Skeletal muscle satellite cell (primary cell): ENCODE measurements around the gene SYT11.
A peak's percentile ranks its signal among the peaks of the same experiment; 100 is the strongest.
"Not testable (repeated sequence)": the region's sequence is repeated elsewhere in the genome, so short reads cannot be mapped to it uniquely, and the experiment has no call there.

Experiments used
- H3K27me3 ChIP-seq: 2 replicates; pipeline ENCODE4 v1.7.0; 2013; ENCODE audit warnings: low read length; ENCODE audit not compliant: control insufficient read depth, insufficient read depth
- H3K36me3 ChIP-seq: 2 replicates; pipeline ENCODE4 v1.7.0; 2013; ENCODE audit warnings: mild to moderate bottlenecking, control low read depth, low read length; ENCODE audit not compliant: insufficient read depth
- H3K4me1 ChIP-seq: 2 replicates; pipeline ENCODE4 v1.7.0; 2013; ENCODE audit warnings: low read length; ENCODE audit not compliant: control insufficient read depth, insufficient read depth
- H3K4me2 ChIP-seq: 2 replicates; pipeline ENCODE4 v1.7.0; 2013; ENCODE audit warnings: mild to moderate bottlenecking, low read length
- H3K4me3 ChIP-seq: 2 replicates; pipeline ENCODE4 v1.7.0; 2013; ENCODE audit warnings: low read length
- H3K9ac ChIP-seq: 2 replicates; pipeline ENCODE4 v1.7.0; 2013; ENCODE audit warnings: mild to moderate bottlenecking, low read depth, low read length, moderate library complexity
- H3K9me3 ChIP-seq: replicated peaks from 2 replicates; pipeline ENCODE4 v1.7.0; 2013; ENCODE audit warnings: mild to moderate bottlenecking, control low read depth, low read length

SYT11 gene

DNA sequence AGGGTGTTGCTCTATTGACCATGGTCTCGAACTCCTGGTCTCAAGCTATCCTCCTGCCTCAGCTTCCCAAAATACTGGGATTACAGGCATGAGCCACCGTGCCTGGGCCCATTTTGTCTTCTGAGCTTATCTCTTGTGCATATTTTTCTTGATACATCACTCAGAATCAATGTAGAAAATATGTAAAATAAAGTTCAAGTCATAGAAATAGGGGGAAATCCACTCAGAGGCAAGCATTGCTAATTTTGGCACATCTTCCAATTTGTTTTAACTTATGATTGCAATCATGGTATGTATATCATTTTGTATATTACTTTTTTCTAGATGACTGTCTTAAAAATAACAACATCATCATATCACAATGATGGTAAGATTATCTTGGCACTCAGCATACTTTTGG is 30.2 kb downstream of the SYT11 start:
- Histone ChIP-seq H3K27me3 (no peaks in the 10 kb centered on the region), H3K4me2 (no peak overlapping the region), H3K4me1 (peaks cover 50% of the 10 kb centered on the region), H3K36me3 (no peaks in the 10 kb centered on the region), H3K4me3 (no peak overlapping the region), H3K9ac (no peak overlapping the region), H3K9me3 (no peaks in the 10 kb centered on the region)

DNA sequence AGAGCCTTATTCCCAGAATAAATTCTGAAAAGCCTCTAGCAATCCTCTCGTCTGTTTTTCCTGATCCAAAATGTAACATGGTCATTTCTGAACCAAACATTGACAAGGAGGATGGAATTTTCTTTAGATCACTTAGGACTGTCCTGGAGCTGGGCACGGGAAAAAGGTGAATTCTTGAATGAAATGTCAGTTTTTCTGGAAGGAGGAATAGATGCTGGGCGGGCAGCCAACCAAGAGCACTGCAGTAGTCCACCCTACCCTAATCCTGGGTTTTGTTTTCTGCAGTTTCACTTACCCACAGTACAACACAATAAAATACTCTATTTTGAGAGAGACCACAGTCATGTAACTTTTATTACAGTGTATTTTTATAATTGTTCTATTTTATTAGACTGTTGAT is 30.9 kb downstream of the SYT11 start:
- Histone ChIP-seq H3K27me3 (no peaks in the 10 kb centered on the region), H3K4me1 (peaks cover 43% of the 10 kb centered on the region), H3K4me2 (no peak overlapping the region), H3K4me3 (no peak overlapping the region), H3K36me3 (no peaks in the 10 kb centered on the region), H3K9ac (no peak overlapping the region), H3K9me3 (no peaks in the 10 kb centered on the region)

DNA sequence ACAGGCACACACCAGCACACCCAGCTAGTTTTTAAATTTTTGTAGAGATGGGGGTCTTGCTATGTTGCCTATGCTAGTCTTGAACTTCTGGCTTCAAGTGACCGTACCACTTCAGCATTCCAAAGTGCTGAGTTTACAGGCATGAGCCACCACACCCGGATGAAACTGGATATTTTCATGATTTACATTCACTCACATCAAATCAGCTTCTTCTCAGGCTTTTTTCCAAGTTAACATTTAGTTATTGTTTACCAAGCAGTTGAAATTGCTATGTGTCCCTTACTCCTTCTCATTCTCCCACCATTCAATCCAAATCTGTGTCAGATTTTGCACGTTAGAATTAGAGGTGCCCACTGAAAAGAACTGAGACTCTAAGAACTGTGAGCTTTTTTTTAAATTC is 33.4 kb downstream of the SYT11 start:
- Histone ChIP-seq H3K4me3 (peak overlapping the region; percentile 56), H3K27me3 (no peaks in the 10 kb centered on the region), H3K9ac (peak overlapping the region; percentile 84), H3K9me3 (no peaks in the 10 kb centered on the region), H3K36me3 (peaks cover 13% of the 10 kb centered on the region), H3K4me2 (peak overlapping the region; percentile 80), H3K4me1 (peaks cover 43% of the 10 kb centered on the region)

DNA sequence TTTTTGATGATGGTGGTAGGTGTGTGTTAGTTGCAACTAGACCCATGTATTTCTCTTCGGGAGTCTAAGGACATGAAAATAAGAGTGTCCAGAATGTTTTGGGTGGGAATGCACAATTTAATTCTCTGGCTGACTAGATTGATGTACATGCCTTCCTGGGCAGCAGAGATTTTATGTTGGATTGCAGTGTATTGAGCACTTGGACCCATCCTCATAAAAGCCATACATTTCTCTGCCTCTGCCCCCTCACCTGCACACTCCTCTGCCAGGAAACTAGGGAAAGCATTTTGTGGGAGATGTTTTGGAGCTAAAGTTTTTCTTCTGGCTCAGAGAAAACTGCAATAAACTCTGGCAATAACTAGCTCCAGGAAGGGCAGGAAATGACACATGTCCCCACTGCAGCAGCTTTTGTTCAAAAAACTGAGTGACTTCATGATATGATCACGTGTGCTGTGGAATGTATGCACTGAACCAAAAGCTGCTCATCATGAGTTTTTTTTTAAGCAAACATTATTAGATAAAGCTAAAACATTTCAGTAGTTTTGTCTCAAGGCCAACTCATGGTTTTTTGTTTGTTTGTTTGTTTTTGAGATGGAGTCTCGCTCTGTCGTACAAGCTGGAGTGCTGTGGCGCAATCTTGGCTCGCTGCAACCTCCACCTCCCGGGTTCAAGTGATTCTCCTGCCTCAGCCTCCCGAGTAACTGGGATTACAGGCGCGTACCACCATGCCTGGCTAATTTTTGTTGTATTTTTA is 34.2 kb downstream of the SYT11 start:
- H3K36me3 ChIP-seq = peaks cover 19% of the 10 kb centered on the region
- H3K4me1 ChIP-seq = peaks cover 36% of the 10 kb centered on the region
- no peaks in the 10 kb centered on the region for H3K27me3 ChIP-seq
- H3K4me3 ChIP-seq = peak overlapping the region; percentile 56
- peak overlapping the region; percentile 80 for H3K4me2 ChIP-seq
- H3K9me3 ChIP-seq = no peaks in the 10 kb centered on the region
- H3K9ac ChIP-seq = peak overlapping the region; percentile 84

DNA sequence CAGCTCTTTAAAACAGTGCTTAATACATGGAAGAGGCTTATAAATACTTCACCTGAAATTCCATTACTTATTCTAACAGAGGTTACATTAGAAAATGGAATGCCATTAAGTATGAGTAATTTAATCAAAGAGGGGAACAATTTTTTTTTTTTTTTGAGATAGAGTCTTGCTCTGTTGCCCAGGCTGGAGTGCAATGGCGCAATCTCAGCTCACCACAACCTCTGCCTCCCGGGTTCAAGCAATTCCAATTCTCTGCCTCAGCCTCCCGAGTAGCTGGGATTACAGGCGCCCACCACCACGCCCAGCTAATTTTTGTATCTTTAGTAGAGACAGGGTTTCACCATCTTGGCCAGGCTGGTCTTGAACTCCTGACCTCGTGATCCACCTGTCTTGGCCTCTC is 36.2 kb downstream of the SYT11 start:
- not testable (repeated sequence) for H3K9ac ChIP-seq, H3K27me3 ChIP-seq, H3K4me3 ChIP-seq, H3K9me3 ChIP-seq, H3K4me2 ChIP-seq
- H3K4me1 ChIP-seq = peaks cover 20% of the 10 kb centered on the region
- H3K36me3 ChIP-seq = peaks cover 39% of the 10 kb centered on the region

DNA sequence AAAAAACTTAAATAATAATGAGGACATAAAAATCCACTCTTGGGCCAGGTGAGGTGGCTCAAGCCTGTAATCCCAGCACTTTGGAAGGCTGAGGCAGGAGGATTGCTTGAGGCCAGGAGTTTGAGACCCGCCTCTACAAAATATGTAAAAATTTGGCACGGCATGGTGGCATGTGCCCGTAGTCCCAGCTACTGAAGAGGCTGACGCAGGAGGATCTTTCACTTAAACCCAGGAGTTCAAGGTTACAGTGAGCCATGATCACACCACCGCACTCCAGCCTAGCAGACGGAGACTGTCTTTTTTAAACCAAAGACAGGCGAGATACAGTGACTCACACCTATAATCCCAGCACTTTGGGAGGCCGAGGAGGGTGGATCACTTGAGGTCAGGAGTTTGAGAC is 37.1 kb downstream of the SYT11 start:
- not testable (repeated sequence) for H3K27me3 ChIP-seq, H3K4me2 ChIP-seq, H3K9ac ChIP-seq, H3K4me3 ChIP-seq, H3K9me3 ChIP-seq
- H3K4me1 ChIP-seq = peaks cover 20% of the 10 kb centered on the region
- peaks cover 48% of the 10 kb centered on the region for H3K36me3 ChIP-seq

DNA sequence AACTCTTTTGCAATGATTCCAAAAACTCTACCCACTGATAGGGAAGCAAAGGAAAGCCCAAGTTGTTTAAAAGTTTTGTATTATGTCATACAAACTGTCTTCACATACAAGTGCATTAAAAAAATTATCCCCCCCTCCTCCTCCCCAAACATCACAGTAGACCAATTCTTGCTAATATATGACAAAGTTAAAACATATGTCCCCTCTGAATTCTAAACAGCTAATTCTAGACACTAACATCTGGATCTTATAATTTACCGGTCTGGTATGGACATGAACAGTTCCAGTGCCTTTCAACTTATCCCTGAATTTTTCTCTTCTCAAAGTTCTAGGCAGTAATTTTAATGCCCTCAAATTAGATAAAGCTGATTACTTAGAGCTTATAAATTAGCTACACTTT is 38.4 kb downstream of the SYT11 start:
- H3K9ac ChIP-seq = no peak overlapping the region
- H3K36me3 ChIP-seq = peaks cover 51% of the 10 kb centered on the region
- H3K4me2 ChIP-seq = no peak overlapping the region
- no peaks in the 10 kb centered on the region for H3K9me3 ChIP-seq
- no peak overlapping the region for H3K4me3 ChIP-seq
- H3K4me1 ChIP-seq = peaks cover 15% of the 10 kb centered on the region
- no peaks in the 10 kb centered on the region for H3K27me3 ChIP-seq

DNA sequence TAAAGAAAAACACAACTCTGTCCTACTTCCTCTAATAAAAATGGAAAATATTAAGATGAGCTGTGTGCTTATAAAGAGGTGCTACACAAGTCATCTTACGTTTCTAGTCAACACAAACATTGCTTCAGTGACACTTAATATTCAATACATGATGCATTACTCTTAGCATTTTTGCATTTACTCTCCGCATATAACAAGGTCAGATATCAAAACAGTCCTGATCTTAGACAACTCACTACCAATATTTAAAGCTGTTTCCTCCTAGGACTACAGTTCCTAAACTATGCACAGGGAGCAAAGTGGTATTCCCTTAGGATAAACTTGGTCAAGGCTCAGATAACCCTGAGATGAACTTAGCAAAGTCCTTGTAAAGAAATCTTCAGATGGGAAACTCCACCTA is 39.5 kb downstream of the SYT11 start:
- Histone ChIP-seq H3K4me1 (peaks cover 4% of the 10 kb centered on the region), H3K4me3 (no peak overlapping the region), H3K9me3 (no peaks in the 10 kb centered on the region), H3K27me3 (no peaks in the 10 kb centered on the region), H3K36me3 (peaks cover 56% of the 10 kb centered on the region), H3K9ac (no peak overlapping the region), H3K4me2 (no peak overlapping the region)

DNA sequence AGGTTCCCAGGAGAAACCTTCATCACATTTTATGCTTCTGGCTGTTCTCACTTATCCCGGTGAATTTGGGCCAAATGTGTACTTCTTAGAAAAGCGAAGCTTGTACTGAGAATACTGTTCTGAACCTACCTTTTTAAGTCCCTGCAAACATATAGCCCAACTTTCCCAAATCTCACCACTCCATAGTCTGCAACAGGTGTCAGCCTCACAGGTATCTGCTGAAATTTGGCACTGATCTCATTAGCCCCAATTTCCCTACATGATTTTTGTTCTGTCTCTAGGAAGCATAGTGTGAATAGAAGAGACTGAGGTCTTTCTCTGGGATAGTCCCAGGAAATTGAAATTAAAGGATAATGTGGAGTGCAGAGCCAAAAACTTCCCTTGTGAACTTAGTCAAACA is 40.3 kb downstream of the SYT11 start:
- H3K36me3 ChIP-seq = peaks cover 64% of the 10 kb centered on the region
- H3K4me2 ChIP-seq = no peak overlapping the region
- H3K4me1 ChIP-seq = no peaks in the 10 kb centered on the region
- H3K27me3 ChIP-seq = no peaks in the 10 kb centered on the region
- H3K9me3 ChIP-seq = no peaks in the 10 kb centered on the region
- H3K9ac ChIP-seq = no peak overlapping the region
- no peak overlapping the region for H3K4me3 ChIP-seq

DNA sequence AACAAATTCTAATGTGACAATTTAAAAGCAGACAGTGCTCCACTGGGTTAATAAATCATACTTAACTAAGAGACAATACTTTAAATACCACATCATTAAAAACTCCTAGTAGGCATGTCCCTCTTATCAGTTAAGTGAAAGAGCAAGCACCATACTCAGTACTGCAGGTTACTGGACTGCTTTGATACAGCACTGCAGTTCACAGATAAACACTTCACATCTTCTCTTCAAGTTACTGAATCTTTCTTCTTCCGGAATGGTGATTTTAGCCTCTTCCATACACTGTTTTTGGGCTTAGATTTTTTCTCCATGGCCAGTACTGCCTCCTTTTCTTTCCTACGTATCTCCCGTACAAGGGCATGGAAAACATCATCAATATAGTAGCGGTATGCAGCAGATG is 40.8 kb downstream of the SYT11 start:
- Histone ChIP-seq H3K4me1 (no peaks in the 10 kb centered on the region), H3K27me3 (no peaks in the 10 kb centered on the region), H3K4me3 (no peak overlapping the region), H3K4me2 (no peak overlapping the region), H3K9me3 (no peaks in the 10 kb centered on the region), H3K36me3 (peaks cover 69% of the 10 kb centered on the region), H3K9ac (no peak overlapping the region)

DNA sequence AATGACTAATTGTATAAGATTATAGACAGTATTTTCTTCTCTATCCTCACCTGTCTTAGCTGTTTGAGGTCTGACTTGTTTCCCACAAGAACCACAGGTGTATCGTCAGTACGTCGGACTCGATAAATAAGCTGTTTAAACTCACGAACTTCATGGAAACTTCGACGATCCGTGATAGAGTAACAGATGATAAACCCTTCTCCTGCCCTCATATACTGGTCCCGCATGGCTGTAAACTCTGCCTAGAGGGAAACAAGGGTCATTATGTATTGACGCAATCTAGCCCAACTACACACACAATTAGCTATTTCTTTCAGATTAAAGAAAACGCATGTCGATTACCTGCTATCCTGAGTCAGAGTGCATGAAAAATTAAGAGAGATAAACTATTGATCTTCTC is 44.9 kb downstream of the SYT11 start:
- Histone ChIP-seq H3K36me3 (peaks cover 67% of the 10 kb centered on the region), H3K9ac (no peak overlapping the region), H3K9me3 (no peaks in the 10 kb centered on the region), H3K4me3 (no peak overlapping the region), H3K27me3 (no peaks in the 10 kb centered on the region), H3K4me1 (no peaks in the 10 kb centered on the region), H3K4me2 (no peak overlapping the region)

DNA sequence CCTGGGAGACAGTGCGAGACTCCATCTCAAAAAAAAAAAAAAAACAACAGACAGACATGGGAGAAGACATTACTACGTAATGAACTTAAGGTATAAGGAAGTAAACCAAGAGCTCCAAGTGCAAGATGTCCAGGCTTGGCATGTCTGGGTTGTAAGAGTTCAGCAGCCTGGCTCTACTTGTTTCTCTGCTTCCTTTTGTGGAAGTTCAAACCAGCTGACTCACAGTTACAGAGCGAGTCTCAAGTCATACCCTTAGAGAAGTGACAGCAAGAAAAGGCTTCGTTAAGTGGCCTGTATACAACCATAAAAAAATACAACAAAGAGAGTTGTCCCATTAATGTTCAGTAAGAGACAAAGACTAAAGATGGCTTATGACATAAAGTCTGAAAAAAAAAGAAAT is 50.5 kb downstream of the SYT11 start:
- Histone ChIP-seq H3K9me3 (no peaks in the 10 kb centered on the region), H3K27me3 (no peaks in the 10 kb centered on the region), H3K4me1 (peaks cover 16% of the 10 kb centered on the region), H3K9ac (peak overlapping the region; percentile 89), H3K4me3 (peak overlapping the region; percentile 83), H3K36me3 (peaks cover 65% of the 10 kb centered on the region), H3K4me2 (peak overlapping the region; percentile 90)
